C4-2B (cell line): ENCODE data around the gene ZDHHC14.

Experiments used
- ZFX ChIP-seq: fragments of 450-650 bp; IDR thresholded peaks from 2 replicates; pipeline ENCODE4 v1.6.1; 2017
- TF ChIP-seq, protein P1 (sequence below): fragments of 450-650 bp; conservative IDR thresholded peaks from 2 replicates; pipeline ENCODE4 v1.5.1; 2017; ENCODE audit warnings: mild to moderate bottlenecking

DNA sequence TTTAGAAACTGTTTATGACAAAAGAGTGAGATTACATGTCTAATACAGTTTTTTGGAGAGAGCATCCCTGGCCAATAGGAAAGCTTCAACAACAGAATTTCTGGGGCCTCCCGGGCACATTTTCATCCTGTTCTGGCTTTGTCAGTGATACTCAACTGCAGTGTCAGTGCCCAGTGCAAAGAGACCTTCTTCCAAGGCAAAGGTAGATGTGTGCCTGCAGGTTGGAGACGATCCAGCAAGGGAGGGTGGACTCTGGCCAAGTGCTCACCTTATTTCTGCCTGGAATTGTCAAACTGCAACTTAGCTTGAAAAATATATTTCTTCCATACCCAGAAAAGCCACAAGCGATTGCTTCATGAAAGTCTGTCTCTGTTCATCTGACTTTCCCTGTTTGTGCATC is 230.4 kb downstream of the ZDHHC14 start:
- TF ChIP-seq, protein P1, sequence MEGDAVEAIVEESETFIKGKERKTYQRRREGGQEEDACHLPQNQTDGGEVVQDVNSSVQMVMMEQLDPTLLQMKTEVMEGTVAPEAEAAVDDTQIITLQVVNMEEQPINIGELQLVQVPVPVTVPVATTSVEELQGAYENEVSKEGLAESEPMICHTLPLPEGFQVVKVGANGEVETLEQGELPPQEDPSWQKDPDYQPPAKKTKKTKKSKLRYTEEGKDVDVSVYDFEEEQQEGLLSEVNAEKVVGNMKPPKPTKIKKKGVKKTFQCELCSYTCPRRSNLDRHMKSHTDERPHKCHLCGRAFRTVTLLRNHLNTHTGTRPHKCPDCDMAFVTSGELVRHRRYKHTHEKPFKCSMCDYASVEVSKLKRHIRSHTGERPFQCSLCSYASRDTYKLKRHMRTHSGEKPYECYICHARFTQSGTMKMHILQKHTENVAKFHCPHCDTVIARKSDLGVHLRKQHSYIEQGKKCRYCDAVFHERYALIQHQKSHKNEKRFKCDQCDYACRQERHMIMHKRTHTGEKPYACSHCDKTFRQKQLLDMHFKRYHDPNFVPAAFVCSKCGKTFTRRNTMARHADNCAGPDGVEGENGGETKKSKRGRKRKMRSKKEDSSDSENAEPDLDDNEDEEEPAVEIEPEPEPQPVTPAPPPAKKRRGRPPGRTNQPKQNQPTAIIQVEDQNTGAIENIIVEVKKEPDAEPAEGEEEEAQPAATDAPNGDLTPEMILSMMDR, result no peak
- TF ChIP-seq ZFX, result no peak
